Testis (tissue), 3 donors: ENCODE results near the gene NCOR1. TPM values are rescaled to one million over a fixed set of nuclear protein-coding genes. Genes with fewer than 3 reads are reported as not detected.
A peak's percentile ranks its signal among the peaks of the same experiment; 100 is the strongest.
"Not testable (repeated sequence)": the region's sequence is repeated elsewhere in the genome, so short reads cannot be mapped to it uniquely, and the experiment has no call there.

ENCODE experiments used
- DNase-seq: peaks from one replicate; pipeline ENCODE4 v3.0.0-alpha.2; 2019
- H3K27ac ChIP-seq, 2 donors: fragments of 200-600 bp; sonication (generic); one replicate each; pipeline ENCODE4 v1.5.1; 2019
- H3K27me3 ChIP-seq: fragments of 200-600 bp; sonication (generic); one replicate; pipeline ENCODE4 v1.5.1; 2019
- H3K36me3 ChIP-seq: fragments of 200-600 bp; sonication (generic); one replicate; pipeline ENCODE4 v1.5.1; 2017; ENCODE audit warnings: low read depth; ENCODE audit errors: missing control alignments
- H3K4me1 ChIP-seq: fragments of 200-600 bp; sonication (generic); one replicate; pipeline ENCODE4 v1.5.1; 2019
- H3K4me3 ChIP-seq, 2 donors: fragments of 200-600 bp; sonication (generic); one replicate each; pipeline ENCODE4 v1.5.1; 2017 to 2019
- H3K9me3 ChIP-seq: fragments of 200-600 bp; sonication (generic); one replicate; pipeline ENCODE4 v1.5.1; 2017
- POLR2A ChIP-seq: fragments of 450-650 bp; IDR thresholded peaks from one replicate; pipeline ENCODE4 v1.6.1; 2017; ENCODE audit warnings: antibody characterized with exemption, mild to moderate bottlenecking, moderate library complexity
- WGBS, 2 donors: methylation state at CpG; one replicate each; pipeline ENCODE4 v1.1.5; 2018; 5-methylcytosine and 5-hydroxymethylcytosine counted together
- intact Hi-C: fragments of 100-400 bp; cut with DNase I; formaldehyde crosslinking; loops from one replicate; pipeline ENCODE4 v1.15.1; 2023; ENCODE audit warnings: low total_unique reads
- polyA plus RNA-seq: library from polyadenylated mRNA; stranded (reverse); fragments of 350-450 nt; fragmentation: Illumina TruSeq; extraction: RNeasy Lipid Tissue Mini Kit (QIAGEN cat#74804); gene quantifications from one replicate; pipeline ENCODE4 v1.2.3, GENCODE V29; 2014; ENCODE audit warnings: low read depth, low replicate concordance; ENCODE audit not compliant: insufficient read depth
- total RNA-seq, 2 donors: library from RNA; depleted of rRNA; stranded (reverse); fragments of >200 nt; gene quantifications; one replicate each; pipeline ENCODE4 v1.2.3, GENCODE V29; 2016
- TF ChIP-seq, protein P1 (sequence below), 3 experiments: fragments of 450-650 bp in 2 of 3; fragments of 200-600 bp in 1 of 3; sonication (generic) in 1 of 3; IDR thresholded peaks; one replicate each; pipeline ENCODE4 v1.5.1; 2016 to 2019; ENCODE audit warnings: antibody characterized with exemption in 3 of 3, mild to moderate bottlenecking in 2 of 3, moderate library complexity in 1 of 3

Gene NCOR1
- total and polyA plus RNA-seq, 3 donors from 2014 or later: 88.6 to 281 (median 270) TPM

DNA sequence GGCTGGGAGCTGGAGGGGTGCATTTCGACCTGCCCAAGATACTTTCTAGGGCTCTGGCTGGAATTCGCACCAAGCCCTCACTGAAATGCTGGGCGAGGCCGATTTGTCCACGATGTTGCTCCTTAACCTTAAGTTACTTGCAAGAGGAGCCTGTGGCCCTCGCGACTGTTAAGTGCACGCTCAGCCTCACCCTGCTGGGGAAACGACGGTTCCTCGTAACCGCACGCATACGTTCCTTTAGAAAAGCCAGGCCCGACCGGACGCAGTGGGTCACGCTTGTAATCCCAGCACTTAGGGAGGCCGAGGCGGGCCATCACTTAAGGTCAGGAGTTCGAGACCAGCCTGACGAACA is 607 bp upstream of the NCOR1 start:
- WGBS, 2 donors: 16 to 17% methylated on average over 18 to 20 of the region's 22 CpGs
- H3K4me3 ChIP-seq: peak overlapping the region; percentile 96 to 99
- TF ChIP-seq, protein P1, sequence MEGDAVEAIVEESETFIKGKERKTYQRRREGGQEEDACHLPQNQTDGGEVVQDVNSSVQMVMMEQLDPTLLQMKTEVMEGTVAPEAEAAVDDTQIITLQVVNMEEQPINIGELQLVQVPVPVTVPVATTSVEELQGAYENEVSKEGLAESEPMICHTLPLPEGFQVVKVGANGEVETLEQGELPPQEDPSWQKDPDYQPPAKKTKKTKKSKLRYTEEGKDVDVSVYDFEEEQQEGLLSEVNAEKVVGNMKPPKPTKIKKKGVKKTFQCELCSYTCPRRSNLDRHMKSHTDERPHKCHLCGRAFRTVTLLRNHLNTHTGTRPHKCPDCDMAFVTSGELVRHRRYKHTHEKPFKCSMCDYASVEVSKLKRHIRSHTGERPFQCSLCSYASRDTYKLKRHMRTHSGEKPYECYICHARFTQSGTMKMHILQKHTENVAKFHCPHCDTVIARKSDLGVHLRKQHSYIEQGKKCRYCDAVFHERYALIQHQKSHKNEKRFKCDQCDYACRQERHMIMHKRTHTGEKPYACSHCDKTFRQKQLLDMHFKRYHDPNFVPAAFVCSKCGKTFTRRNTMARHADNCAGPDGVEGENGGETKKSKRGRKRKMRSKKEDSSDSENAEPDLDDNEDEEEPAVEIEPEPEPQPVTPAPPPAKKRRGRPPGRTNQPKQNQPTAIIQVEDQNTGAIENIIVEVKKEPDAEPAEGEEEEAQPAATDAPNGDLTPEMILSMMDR (IDR thresholded peaks at IDR 0.05): no peak
- no peak for TF ChIP-seq POLR2A
- intact Hi-C loops: no loop called here
- no peak for DNase-seq
- H3K27ac ChIP-seq: peak overlapping the region; percentile 95 to 98
- H3K4me1 ChIP-seq: peaks cover 15% of the 10 kb centered on the region
- H3K27me3 ChIP-seq: no peaks in the 10 kb centered on the region
- H3K36me3 ChIP-seq: no peaks in the 10 kb centered on the region
- H3K9me3 ChIP-seq: no peaks in the 10 kb centered on the region

DNA sequence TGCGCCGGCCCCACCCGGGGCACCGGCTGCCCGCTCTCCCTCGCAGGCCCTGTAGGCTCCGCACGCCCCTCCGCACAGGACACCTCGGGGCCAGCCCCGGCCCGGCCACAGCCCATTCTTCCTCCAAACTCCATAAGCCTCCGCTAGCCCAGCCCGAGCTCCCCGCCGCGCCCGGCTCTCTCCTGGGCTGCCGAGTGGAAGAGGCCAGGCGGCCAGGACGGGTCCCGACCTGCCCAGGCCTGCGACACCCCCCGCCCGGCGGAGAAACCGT is 397 bp downstream of the NCOR1 start:
- H3K27me3 ChIP-seq: no peaks in the 10 kb centered on the region
- intact Hi-C loops: no loop called here
- TF ChIP-seq, protein P1 (IDR thresholded peaks at IDR 0.05): no peak
- TF ChIP-seq POLR2A: no peak
- 0% methylated on average over 18 of the region's 27 CpGs; no CpG with 5 or more reads in 1 of the 2 donors for WGBS, 2 donors
- peak overlapping the region; percentile 95 to 98 for H3K27ac ChIP-seq
- H3K9me3 ChIP-seq: no peaks in the 10 kb centered on the region
- peak; percentile 66 for DNase-seq
- no peaks in the 10 kb centered on the region for H3K36me3 ChIP-seq
- peak overlapping the region; percentile 96 to 99 for H3K4me3 ChIP-seq
- H3K4me1 ChIP-seq: peaks cover 15% of the 10 kb centered on the region

DNA sequence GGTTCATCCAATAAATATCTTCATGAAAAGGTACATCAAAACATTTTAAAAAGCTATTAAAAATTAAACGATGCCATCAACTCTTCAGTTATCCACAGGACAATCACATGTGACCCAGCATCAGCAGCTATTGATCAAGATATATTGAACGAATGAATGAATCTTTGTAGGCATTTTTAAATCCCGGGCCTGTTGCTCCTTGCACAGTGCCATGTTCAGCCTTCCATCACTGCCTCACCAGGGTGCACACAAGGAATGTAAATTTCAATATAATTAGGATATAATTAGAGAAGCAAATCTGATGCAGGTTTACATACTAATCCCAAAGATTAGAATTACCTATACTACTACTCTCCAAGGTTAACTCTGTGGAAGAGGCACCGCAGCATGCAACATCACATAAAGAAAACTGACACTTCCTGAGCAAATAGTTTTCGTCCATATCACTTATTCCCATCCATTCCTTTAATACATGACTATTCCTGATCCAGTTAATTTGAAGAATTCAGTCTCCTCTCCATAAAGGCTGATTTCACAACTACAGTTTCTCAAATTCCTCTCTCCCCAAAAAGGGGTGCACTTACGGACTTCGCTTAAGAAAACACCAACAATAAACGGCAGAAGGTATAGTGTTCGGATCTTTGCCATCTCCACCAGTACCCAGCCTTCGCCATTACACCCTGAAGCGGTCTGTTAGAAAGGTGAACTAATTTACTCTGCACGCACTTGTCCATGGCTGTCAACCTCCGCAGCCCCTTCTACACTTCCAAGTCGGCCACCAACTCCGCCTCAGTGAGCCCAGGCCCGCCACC is 938 bp downstream of the NCOR1 start:
- 3 to 4% methylated on average over 11 to 16 of the region's 16 CpGs for WGBS, 2 donors
- peak overlapping the region; percentile 96 to 99 for H3K4me3 ChIP-seq
- TF ChIP-seq POLR2A: no peak
- TF ChIP-seq, protein P1 (IDR thresholded peaks at IDR 0.05): no peak
- H3K36me3 ChIP-seq: no peaks in the 10 kb centered on the region
- peaks cover 15% of the 10 kb centered on the region for H3K4me1 ChIP-seq
- H3K27me3 ChIP-seq: no peaks in the 10 kb centered on the region
- peak overlapping the region; percentile 95 to 98 for H3K27ac ChIP-seq
- no peak for DNase-seq
- intact Hi-C loops: no loop called here
- H3K9me3 ChIP-seq: no peaks in the 10 kb centered on the region

DNA sequence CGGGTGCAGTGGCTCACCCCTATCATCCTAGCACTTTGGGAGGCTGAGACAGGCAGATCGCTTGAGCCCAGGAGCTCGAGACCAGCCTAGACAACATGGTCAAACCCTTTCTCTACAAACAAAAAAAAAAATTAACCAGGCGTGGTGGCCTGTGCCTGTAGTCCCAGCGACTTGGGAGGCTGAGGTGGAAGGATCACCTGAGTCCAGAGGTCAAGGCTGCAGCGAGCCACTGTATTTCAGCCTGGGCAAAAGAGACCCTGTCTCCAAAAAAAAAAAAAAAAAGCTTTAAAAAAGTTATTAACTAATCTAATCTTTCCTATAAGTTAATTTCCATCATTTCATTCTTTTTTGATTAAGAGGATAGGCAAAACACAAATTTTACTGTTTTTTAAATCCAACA is 2.5 kb downstream of the NCOR1 start:
- no peaks in the 10 kb centered on the region for H3K36me3 ChIP-seq
- no peak for DNase-seq
- H3K4me1 ChIP-seq: peaks cover 13% of the 10 kb centered on the region
- intact Hi-C loops: no loop called here
- WGBS, 2 donors: 58 to 73% methylated on average over 6 of the region's 6 CpGs
- TF ChIP-seq, protein P1 (IDR thresholded peaks at IDR 0.05): no peak
- no peak for TF ChIP-seq POLR2A
- no peak overlapping the region for H3K27ac ChIP-seq
- H3K4me3 ChIP-seq: no peak overlapping the region
- H3K9me3 ChIP-seq: no peaks in the 10 kb centered on the region
- no peaks in the 10 kb centered on the region for H3K27me3 ChIP-seq

DNA sequence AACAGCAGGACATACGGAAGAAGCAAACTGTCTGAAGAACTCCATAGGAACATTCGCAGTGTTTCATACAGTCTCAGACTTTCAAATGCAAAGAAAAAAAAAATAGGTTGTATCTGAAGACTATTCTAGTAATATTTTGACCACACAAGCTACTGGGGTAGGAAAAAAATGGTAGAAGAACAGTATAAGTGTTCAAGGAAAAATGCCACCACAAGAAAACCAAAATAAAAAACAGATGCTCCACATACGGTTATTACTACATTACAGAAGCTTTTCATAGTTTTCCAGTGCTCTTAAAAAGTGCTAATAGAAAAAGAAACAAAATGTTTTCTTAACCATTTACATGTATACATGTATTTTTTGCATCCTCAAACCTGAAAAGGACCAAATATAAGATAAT is 3.7 kb downstream of the NCOR1 start:
- Histone ChIP-seq H3K27ac (no peak overlapping the region), H3K4me3 (no peak overlapping the region), H3K36me3 (no peaks in the 10 kb centered on the region), H3K27me3 (no peaks in the 10 kb centered on the region), H3K4me1 (peaks cover 10% of the 10 kb centered on the region), H3K9me3 (no peaks in the 10 kb centered on the region)
- TF ChIP-seq, protein P1 (IDR thresholded peaks at IDR 0.05): no peak
- TF ChIP-seq POLR2A: no peak
- no peak for DNase-seq
- WGBS, 2 donors: 74 to 76% methylated on average over 3 of the region's 3 CpGs
- intact Hi-C loops: no loop called here

DNA sequence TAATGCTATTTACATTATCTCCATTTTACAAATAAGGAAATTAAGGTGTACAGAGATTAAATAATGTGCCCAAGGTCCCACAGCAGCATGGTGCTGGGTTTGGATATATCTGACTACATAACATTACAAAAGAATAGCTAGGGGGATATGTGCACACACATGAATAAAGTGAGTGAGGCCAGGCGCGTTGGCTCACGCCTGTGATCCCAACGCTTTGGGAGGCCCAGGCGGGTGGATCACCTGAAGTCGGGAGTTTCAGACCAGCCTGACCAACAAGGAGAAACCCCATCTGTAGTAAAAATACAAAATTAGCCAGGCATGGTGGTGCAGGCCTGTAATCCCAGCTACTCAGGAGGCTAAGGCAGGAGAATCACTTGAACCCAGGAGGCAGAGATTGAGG is 10.6 kb downstream of the NCOR1 start:
- 93 to 95% methylated on average over 6 of the region's 6 CpGs for WGBS, 2 donors
- H3K9me3 ChIP-seq, H3K27ac ChIP-seq, H3K27me3 ChIP-seq, intact Hi-C loops, H3K4me3 ChIP-seq, H3K36me3 ChIP-seq, DNase-seq: not testable (repeated sequence)
- peaks cover 16% of the 10 kb centered on the region for H3K4me1 ChIP-seq
